Astrocyte of the cerebellum (primary cell): Measurements from ENCODE around the gene CFAP299.
"Not testable (repeated sequence)": the region's sequence is repeated elsewhere in the genome, so short reads cannot be mapped to it uniquely, and the experiment has no call there.

ENCODE experiments used
- DNase-seq: peaks from one replicate; pipeline ENCODE4 v3.0.0-alpha.2; 2011; ENCODE audit warnings: low read depth
- H3K4me3 ChIP-seq: 2 replicates; pipeline ENCODE4 v1.5.1; 2011; ENCODE audit warnings: mild to moderate bottlenecking, low read depth, low read length, moderate library complexity
- in situ Hi-C: cut with HindIII; loops from 2 replicates; pipeline ENCODE4 v1.10.0; 2017; ENCODE audit warnings: low sequenced_read_pairs
- TF ChIP-seq, protein P1 (sequence below): IDR thresholded peaks from 2 replicates; pipeline ENCODE4 v1.5.1; 2012; ENCODE audit warnings: low read length, low read depth, moderate library complexity, mild to moderate bottlenecking; ENCODE audit errors: missing control alignments

The CFAP299 gene

GRCh38 chr4:80425124-80426100 is 89.9 kb downstream of the CFAP299 start:
- no peak for DNase-seq
- in situ Hi-C loops: no loop called here
- TF ChIP-seq, protein P1, sequence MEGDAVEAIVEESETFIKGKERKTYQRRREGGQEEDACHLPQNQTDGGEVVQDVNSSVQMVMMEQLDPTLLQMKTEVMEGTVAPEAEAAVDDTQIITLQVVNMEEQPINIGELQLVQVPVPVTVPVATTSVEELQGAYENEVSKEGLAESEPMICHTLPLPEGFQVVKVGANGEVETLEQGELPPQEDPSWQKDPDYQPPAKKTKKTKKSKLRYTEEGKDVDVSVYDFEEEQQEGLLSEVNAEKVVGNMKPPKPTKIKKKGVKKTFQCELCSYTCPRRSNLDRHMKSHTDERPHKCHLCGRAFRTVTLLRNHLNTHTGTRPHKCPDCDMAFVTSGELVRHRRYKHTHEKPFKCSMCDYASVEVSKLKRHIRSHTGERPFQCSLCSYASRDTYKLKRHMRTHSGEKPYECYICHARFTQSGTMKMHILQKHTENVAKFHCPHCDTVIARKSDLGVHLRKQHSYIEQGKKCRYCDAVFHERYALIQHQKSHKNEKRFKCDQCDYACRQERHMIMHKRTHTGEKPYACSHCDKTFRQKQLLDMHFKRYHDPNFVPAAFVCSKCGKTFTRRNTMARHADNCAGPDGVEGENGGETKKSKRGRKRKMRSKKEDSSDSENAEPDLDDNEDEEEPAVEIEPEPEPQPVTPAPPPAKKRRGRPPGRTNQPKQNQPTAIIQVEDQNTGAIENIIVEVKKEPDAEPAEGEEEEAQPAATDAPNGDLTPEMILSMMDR: no peak
- no peak overlapping the region for H3K4me3 ChIP-seq

- H3K4me3 ChIP-seq: no peak overlapping the region
- TF ChIP-seq, protein P1: no peak
- no peak for DNase-seq
- in situ Hi-C loops: no loop called here
These were observed 95.9 kb downstream of the CFAP299 start for GRCh38 chr4:80431203-80431965.

DNA sequence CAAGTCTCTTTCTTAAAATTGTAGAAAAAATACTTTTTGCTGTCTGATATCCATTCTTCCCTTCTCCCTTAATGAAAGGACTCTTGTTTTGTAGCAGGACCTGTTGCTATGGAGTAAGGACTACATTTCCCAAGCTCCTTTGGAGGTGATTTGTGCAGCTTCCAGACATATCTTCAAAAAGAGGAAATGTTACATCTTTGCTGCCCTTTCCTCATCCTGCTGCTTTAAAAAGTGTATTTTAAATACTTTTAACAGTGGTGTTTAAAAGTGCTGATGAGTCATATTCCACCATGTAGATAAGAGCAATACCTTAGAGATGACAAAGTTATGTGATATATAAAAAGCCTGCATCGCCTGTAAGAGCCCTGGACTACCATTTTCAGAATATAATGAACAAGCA is 98.7 kb downstream of the CFAP299 start:
- DNase-seq: no peak

DNA sequence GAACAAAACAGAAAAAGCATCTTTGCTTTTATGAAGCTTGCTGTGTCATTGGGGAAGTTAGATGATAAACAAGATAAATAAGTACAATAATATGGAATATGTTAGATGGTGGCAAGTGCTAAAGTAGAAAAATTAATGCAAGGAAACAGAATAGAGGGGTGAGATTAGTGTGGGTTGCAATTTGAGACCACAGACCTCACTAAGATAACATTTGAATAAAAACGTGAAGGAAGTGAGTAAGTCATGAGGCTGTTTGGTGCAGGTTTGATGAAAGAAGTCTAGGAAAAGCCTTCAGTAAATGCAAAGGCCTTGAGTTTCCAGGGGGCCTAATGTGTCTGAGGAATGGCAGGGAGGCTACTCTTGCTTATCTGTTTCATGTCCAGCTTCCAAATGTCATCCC is 102.5 kb downstream of the CFAP299 start:
- no peak overlapping the region for H3K4me3 ChIP-seq
- no peak for DNase-seq
- TF ChIP-seq, protein P1: no peak
- in situ Hi-C loops: no loop called here

More for the DNA sequence above, 98.7 kb downstream of the CFAP299 start:
- TF ChIP-seq, protein P1: no peak
- H3K4me3 ChIP-seq: no peak overlapping the region
- in situ Hi-C loops: no loop called here

DNA sequence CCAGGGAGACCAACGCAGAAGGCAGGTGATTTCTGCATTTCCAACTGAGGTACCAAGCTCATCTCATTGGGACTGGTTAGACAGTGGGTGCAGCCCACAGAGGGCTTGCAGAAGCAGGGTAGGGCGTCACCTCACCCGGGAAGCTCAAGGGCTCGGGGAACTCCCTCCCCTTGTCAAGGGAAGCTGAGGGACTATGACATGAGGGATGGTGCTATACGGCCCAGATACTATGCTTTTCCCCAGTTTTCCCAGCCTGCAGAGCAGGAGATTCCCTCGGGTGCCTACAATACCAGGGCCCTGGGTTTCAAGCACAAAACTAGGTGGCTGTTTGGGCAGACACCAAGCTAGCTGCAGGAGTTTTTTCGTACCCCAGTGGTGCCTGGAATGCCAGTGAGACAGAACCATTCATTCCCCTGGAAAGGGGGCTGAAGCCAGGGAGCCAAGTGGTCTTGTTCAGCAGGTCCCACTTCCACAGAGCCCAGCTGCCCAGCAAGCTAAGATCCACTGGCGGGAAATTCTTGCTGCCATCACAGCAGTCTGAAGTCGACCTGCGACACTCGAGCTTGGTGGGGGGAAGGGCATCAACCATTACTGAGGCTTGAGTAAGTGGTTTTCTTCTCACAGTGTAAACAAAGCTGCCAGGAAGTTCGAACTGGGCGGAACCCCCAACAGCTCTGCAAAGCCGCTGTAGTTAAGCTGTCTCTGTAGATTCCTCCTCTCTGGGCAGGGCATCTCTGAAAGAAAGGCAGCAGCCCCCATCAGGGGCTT is 103.9 kb downstream of the CFAP299 start:
- in situ Hi-C loops, H3K4me3 ChIP-seq, DNase-seq: not testable (repeated sequence)

DNA sequence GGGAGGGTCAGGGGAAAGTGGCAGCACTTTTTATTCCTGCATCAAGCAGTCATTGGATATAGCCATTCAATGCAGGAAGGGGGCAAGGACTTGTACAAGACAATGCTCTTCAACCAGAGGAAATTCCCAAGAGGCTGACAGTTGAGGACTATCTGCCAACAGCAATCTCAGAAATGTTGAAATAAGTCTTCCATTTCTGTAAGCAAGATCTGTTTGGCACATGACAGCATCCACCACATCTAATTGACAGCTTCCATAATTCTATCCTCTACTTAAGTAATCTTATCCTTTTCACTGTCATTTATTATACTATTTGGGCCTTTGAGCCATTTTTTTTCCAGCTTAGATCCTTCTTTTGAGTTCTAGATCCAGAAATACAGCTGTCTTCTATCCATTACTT is 110.7 kb downstream of the CFAP299 start:
- in situ Hi-C loops: no loop called here

More for the DNA sequence above, 110.7 kb downstream of the CFAP299 start:
- no peak overlapping the region for H3K4me3 ChIP-seq
- TF ChIP-seq, protein P1: no peak
- no peak for DNase-seq
